ENCODE data around the gene PTPRD. TPM values are rescaled to one million over a fixed set of nuclear protein-coding genes. Genes with fewer than 3 reads are reported as not detected.

The PTPRD gene
- total and polyA plus RNA-seq, 4 donors: 97.4 to 229 (median 161) TPM

DNA sequence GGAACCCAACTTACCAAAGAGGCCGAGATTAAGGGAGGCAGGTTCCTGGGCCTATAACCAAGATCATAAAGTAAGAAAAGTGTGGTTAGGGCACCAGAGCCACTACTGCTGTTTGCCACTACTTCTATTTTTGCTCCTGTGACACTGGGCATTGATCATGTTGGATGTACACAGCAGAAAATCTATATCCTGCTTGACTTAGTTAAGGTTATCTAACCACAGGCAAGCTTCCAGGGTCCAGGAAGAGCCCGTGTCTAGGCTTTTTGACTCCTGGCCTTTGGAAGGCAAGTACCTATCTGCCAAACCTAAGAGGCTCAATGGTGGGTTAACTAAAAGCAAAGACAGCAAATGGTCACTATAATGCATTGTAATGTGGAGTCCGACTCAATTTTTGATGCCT is 2315.8 kb downstream of the PTPRD start:
- no peak overlapping the region for H3K4me3 ChIP-seq (ENCODE audit: low read depth, low read length)
- H3K27me3 ChIP-seq (ENCODE audit: control insufficient read depth, insufficient read depth, low read length): no peaks in the 10 kb centered on the region
- WGBS (ENCODE audit: insufficient coverage): 96% methylated on average over 2 of the region's 3 CpGs
- H3K36me3 ChIP-seq (ENCODE audit: control insufficient read depth, insufficient read depth, low read length): no peaks in the 10 kb centered on the region
- no peak for DNase-seq (ENCODE audit: low read depth in 4 of 6, low spot score in 6 of 6)
- H3K9me3 ChIP-seq (ENCODE audit: control insufficient read depth, insufficient read depth, low read length): no peaks in the 10 kb centered on the region
- H3K4me1 ChIP-seq (ENCODE audit: control insufficient read depth, insufficient read depth, low read length): no peaks in the 10 kb centered on the region
- no peak overlapping the region for H3K27ac ChIP-seq (ENCODE audit: low read depth, low read length)

GRCh38 chr9:8292657-8293056 is 2320.1 kb downstream of the PTPRD start:
- Histone ChIP-seq H3K4me3 (ENCODE audit: low read depth, low read length) (no peak overlapping the region), H3K36me3 (ENCODE audit: control insufficient read depth, insufficient read depth, low read length) (no peaks in the 10 kb centered on the region), H3K4me1 (ENCODE audit: control insufficient read depth, insufficient read depth, low read length) (no peaks in the 10 kb centered on the region), H3K27me3 (ENCODE audit: control insufficient read depth, insufficient read depth, low read length) (no peaks in the 10 kb centered on the region), H3K9me3 (ENCODE audit: control insufficient read depth, insufficient read depth, low read length) (no peaks in the 10 kb centered on the region), H3K27ac (ENCODE audit: low read depth, low read length) (no peak overlapping the region)
- 89% methylated on average over 3 of the region's 4 CpGs for WGBS (ENCODE audit: insufficient coverage)
- no peak for DNase-seq (ENCODE audit: low read depth in 4 of 6, low spot score in 6 of 6)

DNA sequence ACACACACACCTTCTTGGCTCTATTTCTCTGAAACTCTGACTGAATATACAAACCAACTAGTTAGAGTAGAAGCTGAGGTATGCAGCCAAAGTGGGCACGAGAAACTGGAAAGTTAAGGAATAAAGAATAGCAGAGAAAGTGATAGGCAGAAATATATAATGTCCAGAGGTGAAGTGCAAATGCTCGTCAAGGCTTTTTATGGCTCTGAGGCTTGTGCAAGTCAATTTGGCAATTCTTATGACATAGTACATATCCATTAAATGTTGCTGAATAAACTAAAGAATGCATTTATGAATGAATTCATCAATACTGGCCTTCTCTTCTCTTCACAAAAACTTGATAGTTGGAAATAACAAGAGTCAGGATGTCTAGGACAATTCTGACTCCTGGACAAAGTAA is 2323.1 kb downstream of the PTPRD start:
- whole genome bisulfite sequencing (ENCODE audit: insufficient coverage): no CpG with 5 or more reads among the region's 2 CpGs
- no peaks in the 10 kb centered on the region for H3K9me3 ChIP-seq (ENCODE audit: control insufficient read depth, insufficient read depth, low read length)
- no peak overlapping the region for H3K4me3 ChIP-seq (ENCODE audit: low read depth, low read length)
- no peaks in the 10 kb centered on the region for H3K4me1 ChIP-seq (ENCODE audit: control insufficient read depth, insufficient read depth, low read length)
- H3K36me3 ChIP-seq (ENCODE audit: control insufficient read depth, insufficient read depth, low read length): no peaks in the 10 kb centered on the region
- no peak overlapping the region for H3K27ac ChIP-seq (ENCODE audit: low read depth, low read length)
- no peak for DNase-seq (ENCODE audit: low read depth in 4 of 6, low spot score in 6 of 6)
- H3K27me3 ChIP-seq (ENCODE audit: control insufficient read depth, insufficient read depth, low read length): no peaks in the 10 kb centered on the region

DNA sequence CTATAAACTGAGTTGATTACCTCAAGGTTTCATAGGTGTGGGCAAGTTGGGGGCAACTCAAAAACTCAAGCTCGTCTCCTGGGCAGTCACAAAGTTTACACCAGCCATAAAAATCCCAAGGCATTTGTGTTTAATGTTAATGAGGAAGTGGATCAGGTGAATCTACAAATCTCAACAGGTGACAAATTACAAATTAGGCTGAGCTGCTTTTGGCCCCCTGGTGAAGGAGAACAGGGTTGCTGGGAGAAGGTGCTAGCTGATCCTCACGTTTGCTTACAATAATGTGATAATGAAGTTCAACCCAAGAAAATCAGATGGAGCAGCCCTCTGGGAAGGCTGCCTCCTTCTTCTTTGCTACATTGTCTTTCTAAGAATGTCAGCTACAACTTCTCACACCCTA is 2324.8 kb downstream of the PTPRD start:
- Histone ChIP-seq H3K27me3 (ENCODE audit: control insufficient read depth, insufficient read depth, low read length) (no peaks in the 10 kb centered on the region), H3K36me3 (ENCODE audit: control insufficient read depth, insufficient read depth, low read length) (no peaks in the 10 kb centered on the region), H3K27ac (ENCODE audit: low read depth, low read length) (no peak overlapping the region), H3K9me3 (ENCODE audit: control insufficient read depth, insufficient read depth, low read length) (no peaks in the 10 kb centered on the region), H3K4me3 (ENCODE audit: low read depth, low read length) (no peak overlapping the region), H3K4me1 (ENCODE audit: control insufficient read depth, insufficient read depth, low read length) (no peaks in the 10 kb centered on the region)
- no peak for DNase-seq (ENCODE audit: low read depth in 4 of 6, low spot score in 6 of 6)
- 60% methylated on average over 1 of the region's 2 CpGs for WGBS (ENCODE audit: insufficient coverage)

- no peaks in the 10 kb centered on the region for H3K4me1 ChIP-seq (ENCODE audit: control insufficient read depth, insufficient read depth, low read length)
Observed at GRCh38 chr9:8287501-8287900, 2325.3 kb downstream of the PTPRD start.

DNA sequence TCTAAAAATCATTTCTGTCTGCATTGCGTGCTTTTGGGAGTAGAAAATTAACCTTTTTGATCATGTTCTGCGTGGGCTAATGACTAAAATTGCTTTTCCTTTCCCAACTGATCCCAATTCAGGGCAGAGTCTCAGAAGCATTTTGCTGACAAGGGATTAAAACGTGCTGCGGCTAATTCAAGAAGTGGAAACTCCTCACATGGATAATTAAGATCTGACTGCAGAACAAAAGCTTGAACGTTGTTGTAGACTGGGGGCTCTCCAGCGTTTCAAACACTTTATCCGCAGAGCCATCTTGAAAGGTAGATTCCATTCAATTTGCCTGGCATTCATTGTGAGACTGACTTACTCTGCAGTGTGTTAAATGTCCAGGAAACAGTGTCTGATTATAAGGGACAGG is 2327.9 kb downstream of the PTPRD start:
- DNase-seq (ENCODE audit: low read depth in 4 of 6, low spot score in 6 of 6): peak in 1 of 6 donors; percentile 59
- Histone ChIP-seq H3K27me3 (ENCODE audit: control insufficient read depth, insufficient read depth, low read length) (no peaks in the 10 kb centered on the region), H3K27ac (ENCODE audit: low read depth, low read length) (no peak overlapping the region), H3K9me3 (ENCODE audit: control insufficient read depth, insufficient read depth, low read length) (no peaks in the 10 kb centered on the region), H3K4me1 (ENCODE audit: control insufficient read depth, insufficient read depth, low read length) (no peaks in the 10 kb centered on the region), H3K4me3 (ENCODE audit: low read depth, low read length) (no peak overlapping the region), H3K36me3 (ENCODE audit: control insufficient read depth, insufficient read depth, low read length) (no peaks in the 10 kb centered on the region)
- 41% methylated on average over 4 of the region's 7 CpGs for WGBS (ENCODE audit: insufficient coverage)

More at GRCh38 chr9:8287501-8287900, 2325.3 kb downstream of the PTPRD start:
- Histone ChIP-seq H3K4me3 (ENCODE audit: low read depth, low read length) (no peak overlapping the region), H3K27ac (ENCODE audit: low read depth, low read length) (no peak overlapping the region), H3K36me3 (ENCODE audit: control insufficient read depth, insufficient read depth, low read length) (no peaks in the 10 kb centered on the region), H3K9me3 (ENCODE audit: control insufficient read depth, insufficient read depth, low read length) (no peaks in the 10 kb centered on the region), H3K27me3 (ENCODE audit: control insufficient read depth, insufficient read depth, low read length) (no peaks in the 10 kb centered on the region)
- WGBS (ENCODE audit: insufficient coverage): no CpG with 5 or more reads among the region's 2 CpGs
- no peak for DNase-seq (ENCODE audit: low read depth in 4 of 6, low spot score in 6 of 6)

GRCh38 chr9:8282535-8282934 is 2330.3 kb downstream of the PTPRD start:
- Histone ChIP-seq H3K4me3 (ENCODE audit: low read depth, low read length) (no peak overlapping the region), H3K27ac (ENCODE audit: low read depth, low read length) (no peak overlapping the region), H3K36me3 (ENCODE audit: control insufficient read depth, insufficient read depth, low read length) (no peaks in the 10 kb centered on the region), H3K4me1 (ENCODE audit: control insufficient read depth, insufficient read depth, low read length) (no peaks in the 10 kb centered on the region), H3K27me3 (ENCODE audit: control insufficient read depth, insufficient read depth, low read length) (no peaks in the 10 kb centered on the region), H3K9me3 (ENCODE audit: control insufficient read depth, insufficient read depth, low read length) (no peaks in the 10 kb centered on the region)
- WGBS (ENCODE audit: insufficient coverage): 33% methylated on average over 1 of the region's 2 CpGs
- DNase-seq (ENCODE audit: low read depth in 4 of 6, low spot score in 6 of 6): no peak

DNA sequence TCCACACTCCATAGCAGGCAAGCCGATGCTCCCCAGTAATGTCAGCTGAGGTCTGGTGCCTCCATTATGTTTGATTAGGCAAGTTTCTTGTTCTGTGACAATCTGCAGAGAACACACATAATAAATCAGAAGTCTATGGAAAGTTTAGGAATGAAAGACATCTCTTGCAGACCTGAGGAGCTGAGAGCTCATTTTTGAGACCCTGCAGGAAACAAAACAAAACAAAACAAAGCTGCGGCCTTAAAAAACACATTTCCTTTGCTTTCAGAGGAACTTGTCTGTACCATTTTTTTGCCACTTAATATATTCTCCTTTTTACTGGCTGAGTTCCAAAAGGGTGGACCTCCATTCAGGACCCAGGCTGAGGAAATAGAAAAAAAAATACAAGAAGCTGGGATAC is 2332.0 kb downstream of the PTPRD start:
- WGBS (ENCODE audit: insufficient coverage): 43% methylated on average over 1 of the region's 2 CpGs
- no peaks in the 10 kb centered on the region for H3K27me3 ChIP-seq (ENCODE audit: control insufficient read depth, insufficient read depth, low read length)
- no peak for DNase-seq (ENCODE audit: low read depth in 4 of 6, low spot score in 6 of 6)
- H3K4me1 ChIP-seq (ENCODE audit: control insufficient read depth, insufficient read depth, low read length): no peaks in the 10 kb centered on the region
- H3K9me3 ChIP-seq (ENCODE audit: control insufficient read depth, insufficient read depth, low read length): peaks cover under 1% of the 10 kb centered on the region
- no peak overlapping the region for H3K4me3 ChIP-seq (ENCODE audit: low read depth, low read length)
- no peak overlapping the region for H3K27ac ChIP-seq (ENCODE audit: low read depth, low read length)
- H3K36me3 ChIP-seq (ENCODE audit: control insufficient read depth, insufficient read depth, low read length): no peaks in the 10 kb centered on the region

DNA sequence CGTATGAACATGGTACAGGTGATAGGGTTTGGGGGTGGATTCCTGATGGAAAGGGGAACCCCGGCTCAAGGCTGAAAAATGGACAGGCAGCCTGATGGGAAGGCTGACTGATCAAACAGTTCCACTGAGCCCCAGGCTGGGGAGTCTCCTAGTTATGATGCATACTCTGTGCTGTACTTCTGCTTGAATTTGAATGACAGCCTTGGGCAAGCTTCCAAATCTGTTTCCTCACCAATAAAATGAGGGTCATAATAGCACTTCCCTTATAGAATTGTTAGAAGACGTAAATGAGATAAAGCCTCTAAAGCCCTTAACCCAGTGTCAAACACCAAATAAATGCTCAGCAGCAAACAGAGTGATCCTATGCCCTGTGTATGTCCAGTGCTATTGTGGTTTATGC is 2334.8 kb downstream of the PTPRD start:
- 97% methylated on average over 2 of the region's 3 CpGs for WGBS (ENCODE audit: insufficient coverage)
- no peaks in the 10 kb centered on the region for H3K4me1 ChIP-seq (ENCODE audit: control insufficient read depth, insufficient read depth, low read length)

DNA sequence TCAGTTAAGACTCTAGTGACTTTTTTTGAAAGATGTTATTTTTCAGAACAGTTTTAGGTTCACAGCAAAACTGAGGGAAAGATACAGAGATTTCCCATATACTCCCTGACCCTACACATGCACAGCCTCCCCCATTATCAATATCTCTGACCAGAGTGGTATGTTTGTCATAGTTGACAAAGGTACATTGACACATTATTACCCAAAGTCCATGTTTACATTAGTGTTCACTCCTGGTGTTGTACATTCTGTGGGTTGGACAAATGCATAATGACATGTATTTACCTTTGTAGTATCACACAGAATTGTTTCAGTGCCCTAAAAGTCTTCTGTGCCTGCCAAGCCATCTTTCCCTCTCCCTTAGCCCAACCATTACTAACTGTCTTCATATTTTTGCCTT is 2342.6 kb downstream of the PTPRD start:
- DNase-seq (ENCODE audit: low read depth in 4 of 6, low spot score in 6 of 6): no peak
- H3K27ac ChIP-seq (ENCODE audit: low read depth, low read length): no peak overlapping the region
- H3K36me3 ChIP-seq (ENCODE audit: control insufficient read depth, insufficient read depth, low read length): no peaks in the 10 kb centered on the region
- no peaks in the 10 kb centered on the region for H3K9me3 ChIP-seq (ENCODE audit: control insufficient read depth, insufficient read depth, low read length)
- no peaks in the 10 kb centered on the region for H3K27me3 ChIP-seq (ENCODE audit: control insufficient read depth, insufficient read depth, low read length)
- H3K4me3 ChIP-seq (ENCODE audit: low read depth, low read length): no peak overlapping the region
- H3K4me1 ChIP-seq (ENCODE audit: control insufficient read depth, insufficient read depth, low read length): no peaks in the 10 kb centered on the region

More for the DNA sequence above, 2334.8 kb downstream of the PTPRD start:
- H3K36me3 ChIP-seq (ENCODE audit: control insufficient read depth, insufficient read depth, low read length): no peaks in the 10 kb centered on the region
- H3K27ac ChIP-seq (ENCODE audit: low read depth, low read length): no peak overlapping the region
- no peak for DNase-seq (ENCODE audit: low read depth in 4 of 6, low spot score in 6 of 6)
- H3K4me3 ChIP-seq (ENCODE audit: low read depth, low read length): no peak overlapping the region
- H3K27me3 ChIP-seq (ENCODE audit: control insufficient read depth, insufficient read depth, low read length): no peaks in the 10 kb centered on the region
- H3K9me3 ChIP-seq (ENCODE audit: control insufficient read depth, insufficient read depth, low read length): peaks cover 2% of the 10 kb centered on the region

Measured in spinal cord (tissue), 10 donors.